GM19467 (cell line): ENCODE measurements around the gene IL17C.

ENCODE experiments used
- ATAC-seq: cut with Tn5 transposase; IDR thresholded peaks from one replicate; pipeline ENCODE4 v1.9.1; 2021; ENCODE audit warnings: mild to moderate bottlenecking, moderate library complexity; ENCODE audit not compliant: unreplicated experiment

IL17C gene

DNA sequence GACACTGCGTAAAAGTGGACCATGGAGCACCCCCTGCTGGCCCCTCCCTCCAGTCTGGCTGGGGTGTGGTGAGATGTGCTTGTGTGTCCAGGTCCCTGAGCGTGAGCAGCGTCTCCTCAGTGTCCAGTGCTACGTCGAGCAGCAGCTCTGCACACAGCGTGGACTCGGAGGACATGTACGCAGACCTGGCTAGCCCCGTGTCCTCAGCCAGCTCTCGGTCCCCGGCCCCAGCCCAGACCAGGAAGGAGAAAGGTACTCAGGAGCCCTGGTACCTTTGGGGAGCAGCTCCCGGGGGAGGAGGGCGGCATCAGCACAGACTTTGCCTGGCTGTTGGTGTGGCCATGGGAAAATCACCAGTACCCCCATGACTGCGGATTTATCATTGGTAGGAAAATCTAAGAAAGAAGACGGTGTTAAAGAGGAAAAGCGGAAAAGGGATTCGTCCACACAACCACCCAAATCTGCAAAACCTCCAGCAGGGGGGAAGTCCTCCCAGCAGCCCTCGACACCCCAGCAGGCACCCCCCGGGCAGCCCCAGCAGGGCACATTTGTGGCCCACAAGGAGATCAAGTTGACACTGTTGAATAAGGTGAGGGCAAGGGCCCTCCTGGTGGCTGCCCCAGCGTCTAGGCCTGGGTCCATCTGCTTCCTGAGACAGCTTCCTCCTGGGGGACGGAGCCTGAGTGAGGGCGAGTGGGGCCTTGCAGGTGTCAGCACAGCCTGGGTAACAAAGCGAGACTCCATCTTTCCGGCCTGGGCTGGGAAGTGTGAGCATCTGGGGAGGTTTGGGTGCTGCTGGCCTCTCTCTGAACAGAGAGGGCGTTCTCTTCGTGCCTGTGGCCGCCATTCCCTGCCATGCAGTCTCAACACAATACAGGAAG lies 10.6 kb upstream of the IL17C start:
- ATAC-seq, result no peak

DNA sequence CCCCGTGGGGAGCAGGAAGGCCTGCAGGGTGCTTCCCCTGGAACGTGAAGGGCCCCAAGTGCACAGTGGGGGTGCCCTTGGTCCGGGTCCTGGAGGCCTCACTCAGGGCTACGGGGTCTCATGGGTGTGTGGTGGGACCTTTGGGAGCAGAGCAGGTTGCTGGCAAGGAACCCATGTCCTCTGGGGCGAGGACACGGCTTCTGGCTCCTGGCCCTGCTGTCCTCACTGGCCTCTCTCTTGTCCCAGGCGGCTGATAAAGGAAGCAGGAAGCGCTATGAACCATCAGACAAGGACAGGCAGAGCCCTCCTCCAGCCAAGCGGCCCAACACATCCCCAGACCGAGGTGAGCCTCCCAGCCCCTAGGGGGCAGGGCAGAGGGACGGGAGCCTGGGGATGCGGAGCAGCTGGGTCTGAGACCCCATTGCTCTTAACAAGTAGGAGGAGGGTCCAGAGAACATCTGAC lies 9.8 kb upstream of the IL17C start:
- no peak for ATAC-seq

DNA sequence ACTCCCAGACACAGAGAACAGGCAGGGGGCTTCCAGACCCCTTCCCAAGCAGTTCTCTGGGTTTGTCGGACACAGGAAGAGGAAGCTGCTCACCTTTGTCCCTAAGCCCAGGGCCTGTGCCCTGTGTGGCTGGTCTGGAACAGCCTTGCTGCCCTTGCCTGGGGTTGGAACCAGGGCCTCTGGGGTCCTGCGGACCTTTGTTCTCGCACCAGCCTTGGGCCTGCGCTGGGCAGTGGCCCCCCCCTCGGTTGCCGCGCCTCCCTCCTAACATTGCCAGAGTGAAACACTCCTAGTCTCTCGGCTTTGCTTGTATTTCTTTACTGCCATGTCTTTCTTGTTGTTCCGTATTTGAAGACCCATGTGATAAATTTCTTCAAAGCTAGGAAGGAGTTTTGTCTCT lies 8.5 kb upstream of the IL17C start:
- ATAC-seq, result no peak

DNA sequence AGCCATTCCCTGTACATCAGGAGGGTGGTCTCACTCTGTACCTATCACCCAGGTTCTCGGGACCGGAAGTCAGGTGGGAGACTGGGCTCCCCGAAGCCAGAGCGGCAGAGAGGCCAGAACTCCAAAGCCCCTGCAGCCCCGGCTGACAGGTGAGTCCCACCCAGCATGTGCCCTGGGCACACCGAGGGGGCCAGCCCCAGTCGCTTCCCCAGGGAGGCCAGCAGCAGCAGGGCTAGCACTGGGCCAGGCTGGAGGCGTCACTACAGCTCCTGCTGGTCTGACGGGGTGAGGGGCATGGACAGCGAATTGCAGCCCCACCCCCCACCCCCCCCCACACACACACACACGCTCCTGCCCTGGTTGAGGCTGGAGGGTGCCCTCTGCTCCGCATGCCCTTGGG lies 7.9 kb upstream of the IL17C start:
- ATAC-seq, result no peak

DNA sequence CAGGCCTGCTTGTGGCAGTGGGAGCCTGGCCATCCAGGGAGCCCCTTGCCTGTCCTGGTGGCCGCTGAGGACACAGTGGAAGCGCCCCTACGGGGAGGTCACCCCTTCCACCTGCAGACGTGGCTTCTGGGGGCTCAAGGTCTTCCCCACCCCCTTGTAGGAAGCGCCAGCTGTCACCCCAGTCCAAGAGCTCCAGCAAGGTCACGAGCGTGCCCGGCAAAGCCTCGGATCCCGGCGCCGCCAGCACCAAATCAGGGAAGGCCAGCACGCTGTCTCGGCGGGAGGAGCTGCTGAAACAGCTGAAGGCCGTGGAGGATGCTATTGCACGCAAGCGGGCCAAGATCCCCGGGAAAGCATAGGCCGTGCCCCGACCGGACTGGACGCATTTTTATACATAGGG lies 7.4 kb upstream of the IL17C start:
- no peak for ATAC-seq

DNA sequence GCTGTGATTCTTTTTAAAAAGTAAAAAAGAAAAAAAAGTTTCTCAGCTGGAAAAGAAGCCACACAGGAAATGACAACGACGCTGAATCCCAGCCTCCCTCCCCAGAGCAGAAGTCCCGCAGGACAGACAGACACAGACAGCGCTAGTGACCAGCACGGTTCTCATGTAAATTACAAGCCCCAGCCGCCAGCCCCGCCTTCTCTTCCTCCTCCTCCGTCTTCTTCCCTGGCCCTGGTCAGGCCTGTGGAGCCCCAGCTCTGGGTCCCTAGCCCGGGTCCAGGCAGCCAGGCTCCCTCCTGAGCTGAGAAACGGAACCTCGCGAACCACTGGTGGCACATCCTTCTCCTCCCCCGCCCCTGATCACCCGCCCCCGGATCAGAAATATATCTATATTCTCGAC lies 7.0 kb upstream of the IL17C start:
- ATAC-seq, result no peak

DNA sequence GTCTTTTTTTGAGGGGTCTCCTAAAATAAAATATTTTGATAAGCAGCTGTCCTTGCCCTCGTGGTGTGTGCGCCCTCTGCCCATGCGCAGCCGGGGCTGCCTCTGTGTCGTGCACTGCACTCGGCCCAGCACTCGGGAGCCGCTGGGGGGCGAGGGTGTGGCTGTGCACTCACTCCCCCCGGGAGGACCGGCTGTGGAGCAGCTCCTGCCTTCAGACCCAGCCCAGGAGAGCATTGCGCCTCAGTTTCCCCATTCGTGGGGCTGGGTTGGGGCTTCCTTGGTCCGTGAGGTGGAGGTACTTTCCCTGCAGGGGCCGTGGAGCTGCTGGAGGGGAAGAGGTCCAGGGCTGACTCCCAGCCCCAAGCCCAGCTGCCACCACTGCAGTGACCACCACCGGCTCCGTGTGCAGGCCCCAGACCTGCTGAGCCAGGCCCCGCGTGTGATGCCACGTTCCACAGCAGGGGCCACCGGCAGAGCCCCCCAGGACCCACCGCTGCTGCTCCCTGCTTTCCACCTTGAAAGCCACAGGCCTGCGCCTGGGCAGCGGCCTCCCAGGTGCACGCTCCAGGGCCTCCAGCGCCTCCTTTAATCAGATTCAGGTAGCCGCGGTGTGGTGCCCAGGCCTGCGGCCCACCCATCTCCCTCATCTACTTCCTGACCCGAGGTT lies 6.3 kb upstream of the IL17C start:
- no peak for ATAC-seq

DNA sequence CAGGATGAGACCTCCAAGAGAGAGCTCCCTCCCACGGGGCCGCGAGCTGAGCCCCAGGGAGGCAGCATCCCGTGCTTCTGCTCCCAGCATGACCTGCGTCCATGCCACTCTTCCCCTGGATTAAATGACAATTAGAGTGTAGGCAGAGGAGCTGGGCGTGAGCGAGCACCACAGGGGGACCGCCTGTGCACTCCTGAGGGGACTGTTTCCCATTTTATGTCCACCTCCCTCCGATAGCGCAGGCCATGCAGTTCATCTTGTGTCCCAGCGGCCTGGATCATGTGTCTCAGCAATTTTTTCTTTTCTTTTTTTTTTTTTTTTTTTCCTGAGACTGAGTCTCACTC lies 5.8 kb upstream of the IL17C start:
- ATAC-seq, result no peak

DNA sequence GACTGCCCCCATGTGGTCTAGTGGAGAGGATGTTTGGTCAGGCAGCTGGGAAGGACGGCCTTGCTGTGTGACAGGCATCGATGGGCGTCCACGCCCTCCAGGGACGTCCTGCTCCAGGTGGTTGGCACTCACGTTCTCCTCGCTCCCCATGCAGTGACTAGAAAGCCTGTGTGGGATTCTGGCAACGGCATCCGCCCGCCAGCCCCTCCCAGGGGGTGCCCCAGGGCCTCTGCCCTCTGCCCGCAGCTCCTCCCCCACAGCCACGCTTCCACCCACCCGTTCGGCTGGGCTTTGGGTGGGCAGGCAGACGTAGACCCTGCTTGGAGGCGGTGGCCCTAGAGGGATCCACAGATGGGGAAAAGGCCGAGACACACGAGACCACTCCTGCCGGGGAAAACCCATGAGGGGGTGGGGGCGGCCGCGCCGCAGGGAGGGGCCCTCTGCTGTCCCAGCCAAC lies 4.7 kb upstream of the IL17C start:
- peak; percentile 42 for ATAC-seq

DNA sequence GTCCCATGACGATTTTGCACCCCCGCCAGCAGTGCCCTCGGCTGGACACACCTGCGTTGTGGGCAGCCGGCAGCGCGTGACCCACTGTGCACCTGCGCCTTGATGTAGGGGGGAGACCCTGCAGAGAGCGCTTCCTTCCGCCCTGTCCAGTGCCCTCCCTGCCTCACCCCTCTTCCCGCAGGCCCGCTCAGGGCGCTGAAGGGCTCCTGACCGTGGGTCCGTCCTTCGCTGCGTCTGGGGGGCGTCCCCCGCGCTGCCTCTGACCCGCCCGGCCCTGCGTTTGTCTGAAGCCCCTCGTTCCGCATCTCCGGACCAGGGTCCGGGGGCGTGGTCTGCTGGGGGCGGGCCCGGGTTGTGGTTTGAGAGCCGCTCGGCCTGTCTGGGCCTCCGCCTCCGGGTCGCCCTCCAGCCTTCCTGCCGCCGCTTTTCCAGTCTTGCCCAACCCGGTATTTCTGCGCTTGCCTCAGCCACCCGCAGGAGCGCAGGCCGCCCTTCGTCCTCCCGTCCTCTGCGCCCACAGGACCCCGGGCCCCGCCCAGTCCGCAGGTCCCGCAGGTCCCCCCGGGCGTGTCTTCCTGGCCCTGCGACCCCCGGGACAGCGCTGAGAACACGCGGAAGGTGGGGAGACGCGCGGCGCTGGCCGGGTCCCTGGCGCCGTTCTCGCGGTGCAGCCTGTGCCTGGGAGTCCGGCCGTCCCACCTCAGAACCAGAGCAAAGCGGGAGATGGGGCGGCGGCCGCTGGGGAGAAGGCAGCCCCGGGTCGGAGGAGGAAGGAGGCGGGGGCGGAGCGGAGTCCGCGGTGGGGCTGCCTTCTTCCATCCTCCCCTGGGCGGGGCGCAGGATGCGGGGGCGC lies 4.0 kb upstream of the IL17C start:
- ATAC-seq, result peak; percentile 39

DNA sequence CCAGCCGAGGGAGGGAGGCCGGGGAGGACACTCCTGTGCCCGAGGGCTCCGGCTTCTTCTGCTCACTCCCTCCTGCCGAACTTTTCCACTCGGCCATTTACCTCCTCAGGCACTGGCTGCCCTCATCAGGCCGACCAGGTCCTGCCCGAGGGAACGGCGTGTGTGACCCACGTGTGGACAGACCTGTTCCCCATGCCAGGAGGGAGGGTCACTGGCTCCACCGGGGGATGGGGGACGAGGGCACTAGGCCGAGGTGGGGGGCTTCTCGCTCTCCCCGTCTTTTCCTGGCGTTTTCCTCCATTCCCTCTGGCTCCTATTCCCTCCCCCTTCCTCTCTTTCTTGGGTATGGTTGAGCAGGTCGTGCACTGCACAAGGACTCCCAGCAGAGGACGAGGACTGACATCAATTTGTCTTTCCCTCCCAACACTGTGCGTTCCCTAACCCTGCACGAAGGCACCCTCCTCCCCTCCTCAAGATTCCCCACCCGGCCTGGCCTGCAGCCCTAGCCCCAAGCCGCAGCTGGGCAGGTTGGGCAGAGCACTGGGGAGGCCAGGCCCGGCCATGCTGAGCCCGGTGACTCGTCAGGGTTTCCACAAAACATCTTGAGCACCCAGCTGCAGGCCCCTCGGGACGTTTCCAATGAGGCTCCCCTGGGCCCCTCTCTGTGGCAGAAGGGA lies 3.2 kb upstream of the IL17C start:
- ATAC-seq, result no peak

DNA sequence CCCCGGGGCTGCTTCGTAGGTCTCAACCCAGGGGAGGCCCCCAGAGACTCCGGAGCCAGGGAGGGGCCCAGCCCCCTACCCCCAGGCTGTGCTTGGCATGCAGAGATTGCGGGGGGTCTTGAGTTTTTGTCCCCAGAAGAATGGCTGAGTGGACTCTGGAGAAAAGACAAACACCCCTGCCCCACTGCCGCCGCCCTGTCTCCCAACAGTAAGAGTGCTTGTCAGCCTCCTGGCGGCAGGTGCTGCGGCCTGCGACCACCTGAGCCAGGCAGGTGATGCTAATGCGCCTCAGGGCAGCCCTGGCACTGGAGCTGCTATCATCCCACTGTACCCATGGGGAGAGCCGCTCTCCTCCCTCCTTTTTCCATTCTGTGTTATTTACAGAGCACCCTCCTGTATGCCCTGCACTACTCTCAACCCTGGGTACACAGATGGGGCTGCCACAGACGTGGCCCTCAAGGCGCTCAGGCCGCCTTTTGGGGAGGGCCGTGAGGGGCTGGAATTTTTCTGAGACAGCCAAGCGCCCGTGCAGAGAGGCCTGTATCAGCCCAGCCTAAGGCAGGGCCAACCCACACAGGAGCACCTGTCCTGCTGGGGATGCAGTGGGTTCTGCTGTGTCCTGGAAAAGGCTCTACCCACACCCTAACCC lies 2.6 kb upstream of the IL17C start:
- ATAC-seq, result no peak

DNA sequence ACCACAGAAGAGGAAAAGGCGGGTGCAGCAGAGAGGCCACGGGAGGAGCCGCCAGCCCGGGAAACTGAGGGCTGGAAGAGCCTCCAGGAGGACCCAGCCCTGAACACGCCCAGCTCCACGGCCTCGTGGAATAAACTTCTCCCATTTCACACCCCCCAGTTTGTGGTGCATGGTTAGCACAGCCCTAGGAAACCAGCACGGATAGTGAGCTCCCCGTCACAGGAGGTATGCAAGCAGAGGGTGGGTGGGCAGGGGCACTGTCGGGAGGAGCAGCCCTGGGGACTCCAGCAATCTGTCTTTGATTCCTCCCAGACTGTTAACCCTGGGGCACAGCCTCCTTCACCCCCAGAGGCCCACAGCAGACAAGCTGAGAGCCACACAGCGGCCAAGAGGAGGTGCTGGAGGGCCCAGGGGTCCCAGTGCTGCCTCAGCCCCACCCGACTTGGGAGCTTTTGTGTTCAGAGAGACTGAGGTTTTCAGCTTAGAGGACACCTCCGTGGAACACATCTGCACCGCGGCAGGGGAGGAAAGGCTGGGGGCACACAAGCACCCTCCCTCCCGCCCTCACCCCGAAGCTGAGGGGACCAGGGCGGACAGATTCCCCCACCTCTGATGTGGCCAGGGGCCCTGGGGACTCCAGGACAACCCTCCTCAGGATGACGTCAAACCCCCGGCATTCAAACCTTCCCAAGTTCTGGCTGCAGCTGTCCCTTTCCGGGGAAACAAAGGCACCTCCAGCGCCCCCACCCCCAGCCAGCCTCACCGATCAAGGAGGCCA lies 1.7 kb upstream of the IL17C start:
- no peak for ATAC-seq

DNA sequence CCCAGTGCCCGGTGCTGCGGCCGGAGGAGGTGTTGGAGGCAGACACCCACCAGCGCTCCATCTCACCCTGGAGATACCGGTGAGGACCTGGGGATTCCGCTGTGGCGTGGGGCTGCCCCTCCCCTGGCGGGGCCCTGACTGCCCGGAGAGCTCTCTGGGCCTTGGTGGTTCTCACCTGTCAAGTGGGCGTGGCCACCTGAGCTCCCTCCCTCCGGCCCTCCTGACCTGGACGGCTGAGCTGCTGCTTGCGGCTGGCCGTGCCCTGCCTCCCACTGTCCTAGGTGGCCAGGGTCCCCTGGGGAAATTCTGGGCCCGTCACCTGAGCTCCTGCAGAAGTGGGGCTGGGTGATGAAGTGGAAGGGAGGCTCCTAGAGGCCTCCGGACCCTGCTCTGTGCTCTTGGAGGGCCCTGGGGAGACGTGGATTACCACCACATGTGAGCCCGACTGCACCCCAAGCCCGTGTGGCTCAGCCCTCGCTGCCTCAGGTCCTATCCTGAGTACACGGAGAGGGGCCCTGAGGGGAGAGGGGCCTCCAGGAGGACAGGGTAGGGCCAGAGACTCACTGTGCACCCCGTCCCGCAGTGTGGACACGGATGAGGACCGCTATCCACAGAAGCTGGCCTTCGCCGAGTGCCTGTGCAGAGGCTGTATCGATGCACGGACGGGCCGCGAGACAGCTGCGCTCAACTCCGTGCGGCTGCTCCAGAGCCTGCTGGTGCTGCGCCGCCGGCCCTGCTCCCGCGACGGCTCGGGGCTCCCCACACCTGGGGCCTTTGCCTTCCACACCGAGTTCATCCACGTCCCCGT lies 1.1 kb downstream of the IL17C start:
- ATAC-seq, result no peak

DNA sequence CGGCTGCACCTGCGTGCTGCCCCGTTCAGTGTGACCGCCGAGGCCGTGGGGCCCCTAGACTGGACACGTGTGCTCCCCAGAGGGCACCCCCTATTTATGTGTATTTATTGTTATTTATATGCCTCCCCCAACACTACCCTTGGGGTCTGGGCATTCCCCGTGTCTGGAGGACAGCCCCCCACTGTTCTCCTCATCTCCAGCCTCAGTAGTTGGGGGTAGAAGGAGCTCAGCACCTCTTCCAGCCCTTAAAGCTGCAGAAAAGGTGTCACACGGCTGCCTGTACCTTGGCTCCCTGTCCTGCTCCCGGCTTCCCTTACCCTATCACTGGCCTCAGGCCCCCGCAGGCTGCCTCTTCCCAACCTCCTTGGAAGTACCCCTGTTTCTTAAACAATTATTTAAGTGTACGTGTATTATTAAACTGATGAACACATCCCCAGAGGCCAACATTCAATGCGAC lies 1.7 kb downstream of the IL17C start:
- no peak for ATAC-seq

DNA sequence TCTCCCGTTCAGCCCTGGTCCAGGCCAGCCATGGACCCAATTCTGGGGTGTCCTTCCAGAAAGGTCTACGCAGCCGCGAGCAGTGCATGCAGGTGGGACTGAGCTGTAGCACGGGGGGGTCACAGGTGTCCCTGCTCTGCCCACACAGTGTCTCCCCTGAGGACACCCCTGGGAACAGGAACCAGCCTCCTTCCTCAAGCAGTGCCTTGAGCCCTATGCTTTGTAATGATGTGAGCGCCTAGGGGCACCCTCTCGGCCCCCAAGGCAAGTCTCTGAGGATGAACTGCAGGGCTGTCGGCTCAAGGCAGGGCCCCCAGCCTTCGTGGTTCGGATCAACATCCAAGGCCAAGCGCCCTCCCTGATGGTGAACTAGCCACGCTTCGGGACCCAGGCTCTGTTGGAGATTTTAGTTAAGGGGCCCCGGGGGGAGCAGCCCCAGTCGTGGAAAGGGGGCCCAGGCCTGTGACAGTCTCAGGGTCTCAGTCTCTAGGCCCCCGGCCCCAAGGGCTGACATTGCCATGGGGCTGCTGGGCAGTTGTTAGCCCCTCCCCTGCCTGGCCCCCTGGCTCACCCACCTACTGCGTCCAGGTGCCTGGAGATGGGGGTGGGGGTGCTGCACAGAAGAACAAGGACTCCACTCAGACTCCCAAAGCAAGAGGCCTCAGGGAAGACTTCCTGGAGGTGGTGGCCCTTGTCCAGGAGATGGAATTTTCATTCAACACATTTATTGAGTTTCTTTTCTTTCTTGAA lies 2.3 kb downstream of the IL17C start:
- ATAC-seq, result no peak

DNA sequence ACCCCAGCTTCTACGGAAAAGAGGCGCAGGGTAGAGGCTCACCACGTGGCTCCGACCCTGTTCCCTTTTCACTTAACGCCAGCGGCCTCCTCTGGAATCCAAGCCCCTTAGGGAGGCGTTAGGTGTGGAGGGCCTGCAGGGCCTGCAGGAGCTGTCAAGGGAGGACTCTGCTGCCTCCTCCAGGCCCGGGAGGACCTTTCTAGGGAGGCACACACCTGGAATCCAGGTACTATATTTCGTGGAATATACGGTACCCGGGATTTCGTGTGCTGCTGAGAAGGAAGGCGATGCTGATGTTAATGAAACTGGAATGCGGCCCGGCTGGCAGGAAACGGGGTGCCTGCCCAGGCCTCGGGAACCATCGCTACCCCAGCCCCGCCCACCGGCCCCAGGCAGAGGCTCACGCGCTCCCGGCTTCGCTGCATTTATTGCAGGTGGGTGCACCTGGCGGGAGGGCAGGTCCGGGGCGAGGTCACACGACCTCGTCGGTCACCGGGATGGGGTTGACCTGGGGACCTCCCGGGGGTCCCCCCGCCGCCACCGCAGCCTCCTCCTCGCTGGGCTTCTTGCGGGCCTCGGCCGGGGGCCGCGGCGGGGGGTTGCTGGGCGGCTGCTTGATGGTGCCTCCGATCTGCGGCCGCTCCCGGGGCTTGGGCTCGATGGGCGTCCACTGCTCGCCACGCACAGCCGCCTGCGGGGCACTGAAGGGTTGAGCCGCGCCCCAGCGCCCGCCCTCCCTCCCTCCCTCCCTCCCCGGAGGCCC lies 4.7 kb downstream of the IL17C start:
- no peak for ATAC-seq

DNA sequence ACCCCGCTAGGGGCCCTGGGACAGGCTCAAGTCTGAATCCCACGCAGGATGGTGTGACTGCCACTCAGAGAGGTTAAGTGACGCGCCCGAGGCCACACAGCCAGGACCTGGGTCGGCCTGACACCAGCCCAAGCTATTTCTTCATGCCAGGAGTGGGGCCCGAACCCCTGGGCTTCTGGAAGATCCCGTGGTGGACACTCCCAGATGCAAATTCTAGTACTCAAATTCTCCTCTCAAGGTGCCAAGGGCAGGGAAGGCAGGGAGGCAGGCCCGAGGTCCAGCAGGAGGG lies 5.2 kb downstream of the IL17C start:
- no peak for ATAC-seq
